ENCODE results near the gene PRKCH. TPM values are rescaled to one million over a fixed set of nuclear protein-coding genes. Genes with fewer than 3 reads are reported as not detected.

The PRKCH gene
- total RNA-seq, 1 donor from 2014 or later: 217 TPM

- intact Hi-C loops (cut with micrococcal nuclease): loop anchor here (1.0 kb wide), 3 partner anchors 43 to 88 kb away; partner anchors contain the start of gene PRKCH
These were observed 63.8 kb downstream of the PRKCH start for GRCh38 chr14:61385002-61385685.

GRCh38 chr14:61386173-61386772 is 64.9 kb downstream of the PRKCH start:
- intact Hi-C loops (cut with micrococcal nuclease): no loop called here

GRCh38 chr14:61387076-61387475 is 65.7 kb downstream of the PRKCH start:
- intact Hi-C loops (cut with micrococcal nuclease): no loop called here

GRCh38 chr14:61388173-61388975 is 67.0 kb downstream of the PRKCH start:
- intact Hi-C loops (cut with micrococcal nuclease): loop anchor here (1.0 to 2.0 kb wide), 6 partner anchors 15 to 64 kb away; no protein-coding TSS in a partner anchor

GRCh38 chr14:61388976-61389576 is 67.7 kb downstream of the PRKCH start:
- intact Hi-C loops (cut with micrococcal nuclease): loop anchor here (1.0 to 2.0 kb wide), 6 partner anchors 14 to 64 kb away; no protein-coding TSS in a partner anchor

GRCh38 chr14:61391119-61391518 is 69.7 kb downstream of the PRKCH start:
- intact Hi-C loops (cut with micrococcal nuclease): no loop called here

GRCh38 chr14:61392297-61392696 is 70.9 kb downstream of the PRKCH start:
- intact Hi-C loops (cut with micrococcal nuclease): no loop called here

GRCh38 chr14:61394542-61394941 is 73.2 kb downstream of the PRKCH start:
- intact Hi-C loops (cut with micrococcal nuclease): no loop called here

GRCh38 chr14:61395115-61395725 is 73.8 kb downstream of the PRKCH start:
- intact Hi-C loops (cut with micrococcal nuclease): no loop called here

GRCh38 chr14:61396279-61396678 is 74.9 kb downstream of the PRKCH start:
- intact Hi-C loops (cut with micrococcal nuclease): no loop called here

- intact Hi-C loops (cut with micrococcal nuclease): no loop called here
These were observed 75.3 kb downstream of the PRKCH start for GRCh38 chr14:61396694-61397093.

- intact Hi-C loops (cut with micrococcal nuclease): no loop called here
These were observed 76.2 kb downstream of the PRKCH start for GRCh38 chr14:61397615-61398014.

- intact Hi-C loops (cut with micrococcal nuclease): no loop called here
These were observed 76.8 kb downstream of the PRKCH start for GRCh38 chr14:61398221-61398620.

- intact Hi-C loops (cut with micrococcal nuclease): loop anchor here (1.0 kb wide), 1 partner anchor 266 kb away; no protein-coding TSS in a partner anchor
These were observed 78.0 kb downstream of the PRKCH start for GRCh38 chr14:61399365-61399764.

- intact Hi-C loops (cut with micrococcal nuclease): no loop called here
These were observed 80.1 kb downstream of the PRKCH start for GRCh38 chr14:61401461-61401860.

GRCh38 chr14:61403411-61403810 is 82.0 kb downstream of the PRKCH start:
- intact Hi-C loops (cut with micrococcal nuclease): loop anchor here (1.0 to 2.0 kb wide), 8 partner anchors 8 to 106 kb away; no protein-coding TSS in a partner anchor

GRCh38 chr14:61404637-61405036 is 83.3 kb downstream of the PRKCH start:
- intact Hi-C loops (cut with micrococcal nuclease): no loop called here

GRCh38 chr14:61406198-61406597 is 84.8 kb downstream of the PRKCH start:
- intact Hi-C loops (cut with micrococcal nuclease): no loop called here

- intact Hi-C loops (cut with micrococcal nuclease): loop anchor here (1.0 kb wide), 1 partner anchor 11 kb away; no protein-coding TSS in a partner anchor
These were observed 85.3 kb downstream of the PRKCH start for GRCh38 chr14:61406675-61407074.

GRCh38 chr14:61408498-61408897 is 87.1 kb downstream of the PRKCH start:
- intact Hi-C loops (cut with micrococcal nuclease): no loop called here

- intact Hi-C loops (cut with micrococcal nuclease): no loop called here
These were observed 88.4 kb downstream of the PRKCH start for GRCh38 chr14:61409782-61410181.
